CD4-positive, alpha-beta T cell treated with Interleukin-4 for 4 hours (primary cell): ENCODE measurements around the gene KIF3A.

Experiments
- DNase-seq: peaks from one replicate; pipeline ENCODE4 v3.0.0-alpha.2; 2020

The KIF3A gene

DNA sequence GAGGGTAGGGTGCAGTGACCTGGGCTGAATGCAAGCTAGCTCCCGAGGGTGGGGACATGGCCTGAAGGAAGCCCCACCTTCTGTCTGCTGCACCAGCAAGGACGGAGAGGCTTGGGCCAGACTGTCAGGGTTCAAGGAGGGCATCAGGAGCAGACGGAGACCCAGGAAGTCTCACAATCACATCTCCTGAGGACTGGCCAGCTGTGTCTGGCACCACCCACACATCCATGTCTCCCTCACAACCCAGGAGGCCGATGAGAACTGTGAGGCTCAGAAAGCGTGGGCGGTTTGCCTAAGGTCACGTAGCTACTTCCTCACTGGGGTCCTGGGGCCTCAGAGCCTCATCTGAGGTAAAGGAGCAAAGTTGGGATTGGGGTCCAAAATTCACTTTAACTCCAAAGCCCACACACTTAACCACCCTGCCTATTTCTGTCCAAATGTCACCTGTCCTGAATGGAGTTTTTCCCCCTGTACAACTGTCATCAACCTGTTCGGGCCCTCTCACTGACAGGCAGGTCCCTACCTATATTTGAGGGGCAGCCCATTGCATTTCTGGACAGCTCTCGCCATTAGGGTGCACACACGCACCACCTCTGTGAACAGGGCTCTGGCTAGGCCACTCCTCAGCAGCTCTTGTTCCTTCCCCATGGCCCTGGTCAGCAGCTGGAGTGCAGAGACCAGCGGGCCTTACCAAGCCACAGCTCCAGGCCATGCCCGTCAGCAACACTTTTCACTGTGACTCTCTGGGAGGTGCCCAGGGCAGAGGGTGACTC lies 75.9 kb downstream of the KIF3A start:
- DNase-seq: no peak

GRCh38 chr5:132659598-132660493 lies 77.5 kb downstream of the KIF3A start:
- DNase-seq: no peak

GRCh38 chr5:132658381-132659302 lies 78.7 kb downstream of the KIF3A start:
- no peak for DNase-seq

DNA sequence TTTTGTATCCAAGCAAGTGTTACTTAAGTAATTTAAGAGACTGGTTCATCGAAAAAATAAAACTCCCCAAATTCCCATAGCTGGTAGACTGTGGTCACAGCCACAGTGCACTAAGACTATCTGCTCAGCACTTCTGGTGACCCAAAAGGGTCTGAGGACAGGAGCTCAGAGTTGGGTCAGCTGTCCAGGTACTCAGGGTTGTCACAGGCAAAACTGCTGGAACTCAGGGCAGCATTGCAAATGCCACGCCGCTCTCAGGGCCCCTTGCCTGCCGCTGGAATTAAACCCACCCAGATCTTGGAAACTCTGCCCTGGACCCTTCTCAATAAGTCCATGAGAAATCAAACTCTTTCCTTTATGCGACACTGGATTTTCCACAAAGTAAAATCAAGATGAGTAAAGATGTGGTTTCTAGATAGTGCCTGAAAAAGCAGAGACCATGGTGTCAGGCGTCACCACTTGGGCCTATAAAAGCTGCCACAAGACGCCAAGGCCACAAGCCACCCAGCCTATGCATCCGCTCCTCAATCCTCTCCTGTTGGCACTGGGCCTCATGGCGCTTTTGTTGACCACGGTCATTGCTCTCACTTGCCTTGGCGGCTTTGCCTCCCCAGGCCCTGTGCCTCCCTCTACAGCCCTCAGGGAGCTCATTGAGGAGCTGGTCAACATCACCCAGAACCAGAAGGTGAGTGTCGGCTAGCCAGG lies 79.5 kb downstream of the KIF3A start, which contains the start of gene IL13:
Gene IL13 (plus strand): TSS at position 498 of the 705 bp plus-strand sequence. CDS start 14 bp downstream, at position 512.
- no peak for DNase-seq

DNA sequence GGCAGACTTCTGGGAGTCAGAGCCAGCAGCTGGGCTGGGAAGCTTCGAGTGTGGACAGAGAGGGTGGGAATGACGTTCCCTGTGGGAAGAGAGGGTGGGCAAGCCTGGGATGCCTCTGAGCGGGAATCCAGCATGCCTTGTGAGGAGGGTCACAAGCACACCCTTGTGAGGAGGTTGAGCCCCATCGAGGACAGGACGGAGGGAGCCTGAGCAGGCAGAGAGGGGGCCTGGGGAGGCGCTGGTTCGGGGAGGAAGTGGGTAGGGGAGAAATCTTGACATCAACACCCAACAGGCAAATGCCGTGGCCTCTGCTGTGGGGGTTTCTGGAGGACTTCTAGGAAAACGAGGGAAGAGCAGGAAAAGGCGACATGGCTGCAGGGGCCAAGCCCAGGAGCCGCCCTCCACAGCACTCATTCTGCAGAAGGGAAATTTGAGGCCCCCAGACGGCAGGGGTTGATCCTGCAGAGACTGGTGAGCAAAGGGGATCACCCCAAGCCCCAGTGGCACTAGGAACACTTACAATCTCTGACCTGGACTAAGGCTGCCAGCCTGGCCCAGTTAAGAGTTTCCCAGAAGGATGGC lies 80.5 kb downstream of the KIF3A start:
- DNase-seq: no peak

- DNase-seq: no peak
These were observed 81.2 kb downstream of the KIF3A start for GRCh38 chr5:132655821-132656773.

DNA sequence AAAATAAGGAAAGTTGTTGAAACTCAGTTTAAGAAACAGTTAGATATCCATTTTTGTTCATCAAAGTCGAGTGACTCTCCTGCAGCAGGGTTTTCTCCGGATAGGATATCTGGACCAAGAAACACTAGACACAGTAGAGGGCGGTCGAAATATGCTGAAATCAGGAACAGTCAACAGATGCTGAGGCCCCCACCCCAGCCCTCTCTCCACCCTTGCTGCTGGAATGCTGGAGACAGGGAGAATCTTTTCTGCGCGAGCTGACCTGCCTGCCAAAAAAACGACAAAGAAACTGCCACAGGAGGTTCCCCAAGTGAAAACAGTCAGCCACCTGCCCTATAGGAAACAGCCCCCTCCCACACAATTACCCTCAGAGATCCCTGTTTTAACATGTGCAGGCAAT lies 83.6 kb downstream of the KIF3A start:
- DNase-seq: no peak

DNA sequence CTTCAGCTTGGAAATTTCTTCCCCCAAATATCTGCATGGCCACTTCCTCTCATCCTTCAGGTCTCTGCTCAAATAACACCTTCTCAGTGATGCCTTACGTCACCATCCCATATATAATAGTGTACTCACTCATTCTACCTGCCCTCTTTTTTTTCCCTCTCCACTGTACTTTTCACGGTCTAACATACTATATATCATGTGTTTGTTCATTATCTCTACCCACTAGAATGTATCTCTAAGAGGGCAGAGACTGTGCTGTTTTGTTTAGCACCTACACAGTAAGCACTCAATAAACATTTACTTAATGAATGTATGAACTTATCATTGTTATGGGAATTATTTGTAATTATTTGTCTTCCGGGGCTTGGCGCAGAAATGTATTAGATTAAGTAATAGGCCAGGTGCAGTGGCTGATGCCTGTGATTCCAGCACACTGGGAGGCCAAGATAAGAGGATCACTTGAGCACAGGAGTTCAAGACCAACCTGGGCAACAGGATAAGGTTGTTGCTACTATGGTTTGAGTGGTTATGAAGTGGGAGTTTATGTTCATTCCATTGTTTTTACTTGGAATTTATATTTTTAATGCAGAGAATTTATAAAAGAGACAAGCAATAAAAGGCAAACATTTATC lies 85.4 kb downstream of the KIF3A start:
- no peak for DNase-seq

DNA sequence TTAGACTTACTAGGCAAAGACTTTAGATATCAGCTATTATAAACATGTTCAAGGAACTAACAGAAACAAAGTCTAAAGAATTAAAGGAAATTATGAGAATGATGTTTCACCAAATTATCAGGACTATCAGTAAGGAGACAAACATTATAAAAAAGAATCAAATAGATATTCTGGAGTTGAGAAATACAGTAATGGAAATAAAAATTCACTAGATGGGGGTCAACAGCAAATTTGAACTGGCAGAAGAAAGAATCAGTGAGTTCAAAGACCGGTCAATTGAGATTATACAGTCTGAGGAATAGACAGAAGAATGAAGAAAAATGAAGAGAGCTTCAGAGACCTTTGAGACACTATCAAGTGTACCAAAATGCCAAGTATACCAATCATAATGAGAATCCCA lies 89.0 kb downstream of the KIF3A start:
- no peak for DNase-seq

GRCh38 chr5:132647473-132647872 lies 89.9 kb downstream of the KIF3A start:
- DNase-seq: no peak

DNA sequence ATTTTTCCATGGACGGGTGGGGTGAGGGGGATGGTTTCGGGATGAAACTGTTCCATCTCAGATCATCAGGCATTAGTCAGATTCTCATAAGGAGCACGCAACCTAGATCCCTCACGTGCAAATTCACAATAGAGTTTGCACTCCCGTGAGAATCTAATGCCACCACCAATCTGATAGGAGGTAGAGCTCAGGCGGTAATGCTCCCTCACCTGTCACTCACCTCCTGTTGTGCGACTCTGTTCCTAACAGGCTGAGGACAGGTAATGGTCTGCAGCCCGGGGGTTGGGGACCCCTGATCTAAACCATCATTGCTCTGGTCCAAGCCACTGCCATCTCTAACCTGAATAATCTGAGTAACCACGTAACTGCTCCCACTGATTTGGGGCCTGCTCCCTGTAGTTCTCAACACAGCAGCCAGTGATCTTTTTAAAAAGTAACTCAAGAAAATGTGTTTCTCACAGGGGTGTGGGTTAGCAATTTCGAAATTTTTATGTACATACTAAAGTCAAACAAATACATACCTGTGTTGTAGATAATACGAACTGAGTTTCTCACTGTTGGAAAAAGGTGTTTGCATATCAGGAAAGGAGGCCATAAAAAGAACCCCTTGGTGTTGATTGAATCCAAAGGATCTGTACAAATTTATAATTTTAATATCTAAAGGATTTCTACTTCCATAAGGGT lies 90.6 kb downstream of the KIF3A start:
- DNase-seq: no peak

DNA sequence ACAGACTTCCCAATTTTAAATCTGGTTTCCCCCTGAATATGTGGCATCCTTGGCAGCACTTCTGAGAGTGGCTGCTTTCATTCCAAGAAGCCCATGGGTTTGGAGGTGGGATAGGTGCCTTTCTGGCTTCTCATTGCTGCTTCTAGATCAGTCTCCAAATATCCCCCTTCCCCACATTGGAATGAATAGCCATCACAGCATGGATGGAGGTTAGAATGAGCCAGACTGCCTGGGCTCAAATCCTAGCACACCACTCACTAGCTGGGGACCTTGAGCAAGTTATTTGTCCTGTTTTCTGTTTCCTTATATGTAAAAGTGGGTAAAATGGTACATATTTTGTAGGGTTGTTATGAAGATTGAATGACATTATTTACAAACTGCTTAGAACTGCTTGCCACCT lies 93.2 kb downstream of the KIF3A start:
- no peak for DNase-seq
